ENCODE measurements around the gene HGFAC. TPM values are rescaled to one million over a fixed set of nuclear protein-coding genes. Genes with fewer than 3 reads are reported as not detected.

Gene HGFAC
- total RNA-seq, 2 experiments from 2014 or later: not detected

DNA sequence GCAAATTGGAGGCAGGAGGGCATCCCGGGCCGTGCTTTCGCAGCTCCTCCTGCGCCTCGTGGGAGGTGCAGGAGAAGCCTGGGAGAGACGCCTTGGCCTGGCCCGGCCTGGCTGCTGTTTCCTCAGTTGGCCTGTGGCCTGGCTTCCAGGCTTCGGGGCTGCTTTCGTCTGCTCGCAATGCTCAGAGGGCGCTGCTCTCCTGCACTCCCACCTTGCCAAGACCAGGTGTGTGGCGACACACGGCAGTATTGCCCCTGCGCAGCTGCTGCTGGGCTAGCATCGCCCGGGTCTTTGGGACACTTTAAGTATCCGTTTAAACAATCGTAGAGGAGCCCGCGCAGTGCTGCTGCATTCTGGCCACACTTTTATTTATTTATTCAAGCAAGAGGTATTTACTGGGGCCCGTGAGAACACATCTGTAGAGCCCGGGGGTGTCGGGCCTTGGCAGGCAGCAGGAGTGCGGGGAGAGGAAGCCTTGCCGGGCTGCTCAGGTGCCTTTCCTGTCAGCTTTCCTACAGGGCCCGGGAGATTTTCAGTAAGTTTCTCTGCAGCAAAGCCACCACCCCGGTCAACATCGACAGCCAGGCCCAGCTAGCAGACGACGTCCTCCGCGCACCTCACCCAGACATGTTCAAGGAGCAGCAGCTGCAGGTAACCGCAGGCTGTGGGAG lies 26.2 kb upstream of the HGFAC start:
- Mint-ChIP-seq H3K36me3 (no peaks in the 10 kb centered on the region), H3K9me3 (no peaks in the 10 kb centered on the region), H3K27ac (no peak overlapping the region), H3K4me1 (no peaks in the 10 kb centered on the region), H3K4me3 (no peak overlapping the region), H3K27me3 (no peaks in the 10 kb centered on the region)
- peak; percentile 9 for DNase-seq
- POLR2A ChIA-PET: no interaction called here
- no peak for ATAC-seq (ENCODE audit: low read depth)

DNA sequence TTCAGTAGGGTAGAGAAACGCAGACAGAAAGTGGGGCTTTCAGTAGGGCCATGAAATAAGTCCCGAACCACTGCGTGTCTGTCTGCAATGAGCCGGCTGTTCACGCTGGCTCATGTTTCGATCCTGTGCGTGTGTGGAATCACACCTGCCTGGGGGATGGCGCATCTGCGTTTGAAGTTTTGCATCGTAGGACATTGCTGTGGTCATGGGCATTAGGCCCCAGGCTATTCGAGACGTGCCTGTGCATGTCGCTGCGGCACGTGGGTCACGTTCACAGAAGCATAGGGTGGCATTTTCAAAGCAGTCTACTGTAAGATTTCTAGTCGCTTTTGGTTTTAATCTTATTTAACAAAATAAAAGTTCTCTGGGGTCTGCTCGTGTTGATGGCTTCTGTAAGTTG lies 25.5 kb upstream of the HGFAC start:
- ATAC-seq (ENCODE audit: low read depth) (no peak), DNase-seq (no peak)
- POLR2A ChIA-PET: no interaction called here
- no peaks in the 10 kb centered on the region for H3K36me3 Mint-ChIP-seq
- H3K27me3 Mint-ChIP-seq: no peaks in the 10 kb centered on the region
- H3K27ac Mint-ChIP-seq: no peak overlapping the region
- H3K4me3 Mint-ChIP-seq: no peak overlapping the region
- no peaks in the 10 kb centered on the region for H3K4me1 Mint-ChIP-seq
- H3K9me3 Mint-ChIP-seq: no peaks in the 10 kb centered on the region

DNA sequence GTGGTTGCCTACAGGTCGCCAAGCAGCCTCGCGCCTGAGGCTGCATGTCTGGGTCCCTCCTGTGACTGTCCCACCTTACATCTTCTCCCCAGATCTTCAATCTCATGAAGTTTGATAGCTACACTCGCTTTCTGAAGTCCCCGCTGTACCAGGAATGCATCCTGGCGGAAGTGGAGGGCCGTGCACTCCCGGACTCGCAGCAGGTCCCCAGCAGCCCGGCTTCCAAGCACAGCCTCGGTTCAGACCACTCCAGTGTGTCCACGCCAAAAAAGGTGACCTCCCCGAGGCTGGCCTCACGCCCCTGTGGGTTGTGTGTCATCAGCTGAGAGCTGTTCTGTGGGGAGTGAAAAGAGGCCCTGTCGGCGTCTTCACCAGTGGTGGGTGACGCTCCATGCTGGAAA lies 24.9 kb upstream of the HGFAC start:
- ATAC-seq (ENCODE audit: low read depth) (no peak), DNase-seq (no peak)
- Mint-ChIP-seq H3K4me1 (no peaks in the 10 kb centered on the region), H3K27ac (no peak overlapping the region), H3K36me3 (no peaks in the 10 kb centered on the region), H3K4me3 (no peak overlapping the region), H3K9me3 (no peaks in the 10 kb centered on the region), H3K27me3 (no peaks in the 10 kb centered on the region)
- POLR2A ChIA-PET: no interaction called here

DNA sequence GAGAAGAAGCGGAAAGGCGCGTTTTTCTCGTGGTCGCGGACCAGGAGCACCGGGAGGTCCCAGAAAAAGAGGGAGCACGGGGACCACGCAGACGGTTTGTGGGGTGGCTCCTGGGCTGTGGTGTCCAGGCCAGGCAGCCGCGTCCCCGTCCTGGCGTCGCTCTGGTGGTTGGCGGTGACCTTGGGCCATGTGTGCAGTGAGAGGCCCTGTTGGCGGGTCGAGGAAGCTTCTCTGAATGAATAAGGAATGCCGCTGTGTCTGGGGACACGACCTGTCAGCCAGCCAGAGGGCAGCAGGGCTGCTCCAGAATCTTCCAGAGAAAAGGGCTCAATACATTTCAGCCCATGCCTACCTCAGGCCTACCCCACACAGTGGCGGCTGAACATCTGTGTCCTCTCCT lies 24.3 kb upstream of the HGFAC start:
- no peak overlapping the region for H3K27ac Mint-ChIP-seq
- POLR2A ChIA-PET: no interaction called here
- DNase-seq (no peak), ATAC-seq (ENCODE audit: low read depth) (no peak)
- no peak overlapping the region for H3K4me3 Mint-ChIP-seq
- no peaks in the 10 kb centered on the region for H3K9me3 Mint-ChIP-seq
- H3K36me3 Mint-ChIP-seq: no peaks in the 10 kb centered on the region
- H3K27me3 Mint-ChIP-seq: no peaks in the 10 kb centered on the region
- no peaks in the 10 kb centered on the region for H3K4me1 Mint-ChIP-seq

DNA sequence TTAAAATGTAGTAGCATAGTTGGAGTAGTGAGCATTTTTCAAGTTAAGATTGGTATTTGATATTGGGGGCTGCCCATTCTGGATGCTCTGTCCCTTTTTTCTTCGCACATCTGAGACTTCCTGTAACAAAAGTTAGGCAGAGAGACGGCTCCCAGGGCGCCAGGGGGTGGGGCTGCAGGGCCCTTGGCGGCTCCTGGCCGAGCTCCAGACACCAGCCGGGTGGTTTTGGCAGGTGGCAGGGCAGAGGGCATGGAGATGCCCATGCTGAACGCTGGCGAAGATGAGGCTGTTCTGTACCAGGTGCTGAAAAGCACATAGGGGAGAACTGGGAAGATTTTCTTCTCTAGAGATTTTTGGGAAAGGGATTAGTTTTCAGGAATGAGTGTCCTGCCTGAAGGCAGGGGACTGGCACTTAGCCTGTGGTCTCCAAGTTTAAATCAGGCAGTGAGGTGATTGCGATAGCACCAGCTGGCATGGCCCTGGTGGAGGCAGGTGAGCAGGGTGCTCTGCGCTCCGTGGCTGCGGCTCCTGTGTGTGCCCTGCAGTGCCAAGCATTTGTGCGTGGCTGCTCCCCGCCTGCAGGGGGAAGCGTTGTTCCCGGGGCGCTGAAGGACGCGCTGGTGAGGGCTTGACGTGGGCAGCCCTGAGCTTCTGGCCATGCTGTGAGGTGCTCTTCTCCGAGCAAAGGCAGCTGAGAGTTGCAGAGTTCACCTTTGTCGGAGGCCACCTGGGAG lies 23.6 kb upstream of the HGFAC start:
- H3K27ac Mint-ChIP-seq: no peak overlapping the region
- H3K36me3 Mint-ChIP-seq: no peaks in the 10 kb centered on the region
- H3K4me1 Mint-ChIP-seq: no peaks in the 10 kb centered on the region
- no peaks in the 10 kb centered on the region for H3K9me3 Mint-ChIP-seq
- DNase-seq: no peak
- no peaks in the 10 kb centered on the region for H3K27me3 Mint-ChIP-seq
- POLR2A ChIA-PET: no interaction called here
- no peak overlapping the region for H3K4me3 Mint-ChIP-seq
- no peak for ATAC-seq (ENCODE audit: low read depth)

DNA sequence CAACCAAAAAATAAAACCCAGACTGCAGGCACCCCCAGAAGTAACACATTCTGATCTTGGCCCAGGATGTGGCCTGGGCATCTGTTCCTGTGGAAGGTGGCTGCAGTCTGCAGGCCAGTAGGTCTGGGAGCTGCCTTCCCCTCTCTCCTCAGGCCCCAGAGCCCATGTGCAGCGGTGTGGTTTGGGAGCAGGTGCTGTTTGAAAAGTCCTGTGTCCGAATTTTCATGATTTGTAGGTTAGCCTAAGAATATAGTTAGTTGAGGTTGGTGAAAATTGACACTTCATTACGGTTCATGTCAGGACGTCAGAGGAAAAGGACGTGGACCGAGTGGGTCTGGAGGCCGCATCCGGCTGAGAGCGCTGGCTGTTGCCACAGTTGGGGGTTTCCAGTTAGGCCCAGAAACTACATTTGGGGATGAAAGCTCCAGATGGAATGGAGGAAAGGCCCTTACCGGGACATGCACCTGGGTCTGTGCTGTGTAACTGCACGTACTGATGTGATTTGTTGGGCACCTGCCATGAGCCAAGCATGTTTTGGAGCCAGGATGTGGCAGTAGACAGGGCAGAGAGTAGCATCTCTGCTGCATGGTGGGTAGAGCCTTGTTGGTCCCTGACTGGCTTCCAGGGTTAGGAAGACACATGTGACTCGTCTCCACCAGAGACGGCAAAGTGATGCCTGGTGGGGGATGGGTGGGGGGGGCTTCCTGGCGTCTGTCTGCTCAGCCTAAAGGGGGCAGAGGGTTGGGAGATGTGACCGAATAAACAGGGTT lies 21.7 kb upstream of the HGFAC start:
- H3K27me3 Mint-ChIP-seq: no peaks in the 10 kb centered on the region
- H3K4me1 Mint-ChIP-seq: no peaks in the 10 kb centered on the region
- H3K9me3 Mint-ChIP-seq: no peaks in the 10 kb centered on the region
- DNase-seq (no peak), ATAC-seq (ENCODE audit: low read depth) (no peak)
- no peaks in the 10 kb centered on the region for H3K36me3 Mint-ChIP-seq
- H3K4me3 Mint-ChIP-seq: no peak overlapping the region
- no peak overlapping the region for H3K27ac Mint-ChIP-seq
- POLR2A ChIA-PET: no interaction called here

DNA sequence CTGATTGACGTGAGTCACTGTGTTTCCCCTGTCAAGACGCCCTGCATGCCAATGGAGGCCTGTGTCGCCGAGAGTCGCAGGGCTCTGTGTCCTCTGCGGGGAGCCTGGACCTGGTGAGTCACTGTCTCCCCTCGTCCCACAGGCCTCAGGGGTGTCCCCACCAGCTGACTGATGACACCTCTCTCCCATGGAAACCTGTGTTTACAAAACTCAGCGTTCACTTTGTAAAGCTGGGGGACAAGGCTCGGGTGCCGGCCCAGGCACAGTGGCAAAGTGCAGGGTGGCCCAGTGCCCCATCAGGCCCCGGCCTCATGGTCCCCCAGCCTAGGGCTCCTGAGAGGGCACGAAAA lies 21.2 kb upstream of the HGFAC start:
- Mint-ChIP-seq H3K27ac (no peak overlapping the region), H3K27me3 (no peaks in the 10 kb centered on the region), H3K4me1 (no peaks in the 10 kb centered on the region), H3K36me3 (no peaks in the 10 kb centered on the region), H3K4me3 (no peak overlapping the region), H3K9me3 (no peaks in the 10 kb centered on the region)
- ATAC-seq (ENCODE audit: low read depth) (no peak), DNase-seq (no peak)
- POLR2A ChIA-PET: no interaction called here

DNA sequence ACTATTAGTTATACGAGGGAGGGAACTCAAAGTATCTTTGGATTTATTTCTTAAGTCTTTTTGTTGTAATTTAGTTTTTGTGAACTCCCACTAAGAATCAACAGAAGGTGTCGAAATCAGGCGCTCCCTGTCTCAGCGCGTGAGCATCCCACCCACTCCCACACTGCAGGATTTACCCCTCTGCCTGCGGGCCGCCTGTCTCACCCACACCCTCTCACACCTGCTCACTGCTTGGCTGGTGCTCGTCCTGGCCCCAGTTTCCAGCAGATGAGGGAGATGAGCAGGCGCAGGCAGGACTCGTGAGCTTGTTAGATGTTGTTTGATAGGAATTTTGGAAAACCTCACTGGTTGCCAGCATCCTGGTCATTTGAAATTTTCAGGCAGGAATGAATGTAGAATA lies 20.8 kb upstream of the HGFAC start:
- ATAC-seq (ENCODE audit: low read depth): no peak
- no peak overlapping the region for H3K27ac Mint-ChIP-seq
- H3K4me3 Mint-ChIP-seq: no peak overlapping the region
- H3K9me3 Mint-ChIP-seq: no peaks in the 10 kb centered on the region
- no peaks in the 10 kb centered on the region for H3K4me1 Mint-ChIP-seq
- DNase-seq: no peak
- POLR2A ChIA-PET: no interaction called here
- H3K36me3 Mint-ChIP-seq: no peaks in the 10 kb centered on the region
- H3K27me3 Mint-ChIP-seq: no peaks in the 10 kb centered on the region

DNA sequence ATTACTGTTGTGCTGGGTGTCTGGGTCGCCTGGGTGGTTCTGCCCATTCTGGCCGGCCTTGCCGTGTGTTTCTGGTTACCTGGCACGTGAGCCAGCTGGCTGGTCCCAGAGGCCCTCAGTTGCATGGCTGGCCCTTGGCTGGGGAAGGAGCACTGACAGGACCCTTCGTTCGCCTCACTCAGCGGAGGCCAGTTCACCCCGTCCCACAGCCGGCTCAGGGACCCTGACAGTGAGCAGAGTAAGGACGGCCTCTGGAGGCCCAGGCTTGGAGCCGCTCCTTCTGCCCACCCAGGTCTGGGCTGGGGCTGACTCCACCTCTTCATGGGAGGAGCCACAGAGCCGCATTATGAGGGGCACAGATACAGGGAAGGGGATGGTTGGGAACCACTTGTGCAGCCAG lies 20.3 kb upstream of the HGFAC start:
- POLR2A ChIA-PET: no interaction called here
- Mint-ChIP-seq H3K27me3 (no peaks in the 10 kb centered on the region), H3K4me3 (no peak overlapping the region)

DNA sequence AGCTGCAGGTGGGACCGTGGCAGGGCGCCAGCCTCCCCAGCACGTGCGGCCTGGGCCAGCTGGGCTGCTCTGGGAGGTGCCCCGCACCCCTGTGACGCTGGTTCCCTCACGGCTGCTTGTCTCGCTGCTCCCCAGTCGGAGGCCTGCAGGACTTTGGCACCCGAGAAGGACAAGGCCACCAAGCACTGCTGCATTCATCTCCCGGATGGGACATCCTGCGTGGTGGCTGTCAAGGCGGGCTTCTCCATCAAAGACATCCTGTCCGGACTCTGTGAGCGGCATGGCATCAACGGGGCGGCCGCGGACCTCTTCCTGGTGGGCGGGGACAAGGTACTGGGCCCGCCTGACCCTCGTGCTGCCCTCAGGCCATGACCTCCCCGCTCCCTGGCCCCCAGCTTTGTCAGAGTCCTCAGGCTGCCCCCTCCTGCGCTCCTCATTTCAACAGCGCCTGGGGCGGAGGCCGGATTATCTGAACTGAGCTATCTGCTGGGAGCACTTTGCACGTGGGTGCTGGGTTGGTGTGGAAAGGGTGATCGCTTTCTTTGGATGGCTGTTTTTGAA lies 19.4 kb upstream of the HGFAC start:
- no peaks in the 10 kb centered on the region for H3K36me3 Mint-ChIP-seq
- no peak for DNase-seq
- no peak overlapping the region for H3K27ac Mint-ChIP-seq
- no peaks in the 10 kb centered on the region for H3K27me3 Mint-ChIP-seq
- no peaks in the 10 kb centered on the region for H3K9me3 Mint-ChIP-seq
- H3K4me1 Mint-ChIP-seq: no peaks in the 10 kb centered on the region
- no peak for ATAC-seq (ENCODE audit: low read depth)
- POLR2A ChIA-PET: no interaction called here
- no peak overlapping the region for H3K4me3 Mint-ChIP-seq

More for the DNA sequence above, 20.3 kb upstream of the HGFAC start:
- no peaks in the 10 kb centered on the region for H3K36me3 Mint-ChIP-seq
- DNase-seq (no peak), ATAC-seq (ENCODE audit: low read depth) (no peak)
- no peak overlapping the region for H3K27ac Mint-ChIP-seq
- no peaks in the 10 kb centered on the region for H3K4me1 Mint-ChIP-seq
- H3K9me3 Mint-ChIP-seq: no peaks in the 10 kb centered on the region

DNA sequence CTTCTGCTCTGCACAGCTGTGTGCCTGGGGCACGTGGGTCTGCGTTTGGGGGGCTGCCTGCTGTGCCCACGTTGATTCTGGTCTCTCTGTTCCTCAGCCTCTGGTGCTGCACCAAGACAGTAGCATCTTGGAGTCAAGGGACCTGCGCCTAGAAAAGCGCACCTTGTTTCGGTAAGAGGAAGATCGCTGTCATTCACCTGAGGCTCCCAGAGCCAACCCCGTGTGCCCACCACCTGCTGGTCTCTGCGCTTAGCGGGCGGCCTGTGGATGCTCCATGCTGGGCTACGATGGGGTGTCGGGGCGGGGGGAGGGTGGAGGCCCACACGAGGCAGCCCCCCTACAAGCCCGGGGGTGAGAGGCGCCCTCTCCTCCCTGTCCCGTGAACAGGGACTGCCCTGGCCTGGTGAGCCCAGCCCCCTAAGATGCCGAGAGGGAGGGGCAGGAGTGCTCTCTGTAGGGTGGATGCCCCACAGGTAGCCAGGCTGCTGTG lies 18.9 kb upstream of the HGFAC start:
- DNase-seq (no peak), ATAC-seq (ENCODE audit: low read depth) (no peak)
- H3K27ac Mint-ChIP-seq: no peak overlapping the region
- POLR2A ChIA-PET: no interaction called here
- H3K4me3 Mint-ChIP-seq: no peak overlapping the region
- no peaks in the 10 kb centered on the region for H3K9me3 Mint-ChIP-seq
- no peaks in the 10 kb centered on the region for H3K27me3 Mint-ChIP-seq
- no peaks in the 10 kb centered on the region for H3K36me3 Mint-ChIP-seq
- no peaks in the 10 kb centered on the region for H3K4me1 Mint-ChIP-seq

DNA sequence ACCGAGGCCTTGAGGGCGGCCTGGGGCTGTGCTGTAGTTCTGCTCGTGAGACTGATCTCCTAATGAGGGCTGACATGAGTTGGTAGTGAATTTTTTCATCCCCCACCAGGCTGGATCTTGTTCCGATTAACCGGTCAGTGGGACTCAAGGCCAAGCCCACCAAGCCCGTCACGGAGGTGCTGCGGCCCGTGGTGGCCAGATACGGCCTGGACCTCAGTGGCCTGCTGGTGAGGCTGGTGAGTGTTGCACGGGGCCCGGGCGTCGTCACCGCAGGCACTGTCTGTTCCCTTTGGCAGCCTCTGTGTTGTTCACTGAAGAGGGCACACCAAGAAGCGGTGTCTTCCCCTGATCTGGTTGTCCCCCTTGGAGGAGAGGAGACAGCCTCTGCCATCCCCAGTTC lies 18.4 kb upstream of the HGFAC start:
- Mint-ChIP-seq H3K9me3 (no peaks in the 10 kb centered on the region), H3K4me3 (no peak overlapping the region), H3K27me3 (no peaks in the 10 kb centered on the region), H3K4me1 (no peaks in the 10 kb centered on the region), H3K27ac (no peak overlapping the region), H3K36me3 (no peaks in the 10 kb centered on the region)
- DNase-seq (no peak), ATAC-seq (ENCODE audit: low read depth) (no peak)
- POLR2A ChIA-PET: no interaction called here

DNA sequence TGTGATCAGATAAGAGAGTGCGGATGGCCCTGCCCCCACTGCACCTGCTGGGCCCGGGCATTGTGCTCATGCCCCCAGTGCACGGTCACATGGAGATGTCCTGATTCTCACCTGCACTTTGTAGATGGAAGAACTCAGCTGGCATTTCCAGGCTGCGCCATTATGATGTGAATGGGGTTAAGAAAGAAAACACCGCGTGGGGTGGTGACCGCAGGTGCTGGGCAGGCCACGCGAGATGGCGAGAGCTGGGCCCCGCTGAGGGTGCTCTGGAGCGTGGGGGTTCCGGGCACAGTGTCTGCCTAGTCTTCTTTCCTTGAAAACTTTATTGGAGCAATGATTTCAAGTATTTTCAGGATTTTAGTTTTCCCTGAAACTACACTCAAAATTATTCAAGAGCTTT lies 17.8 kb upstream of the HGFAC start:
- no peaks in the 10 kb centered on the region for H3K27me3 Mint-ChIP-seq
- H3K4me3 Mint-ChIP-seq: no peak overlapping the region
- H3K9me3 Mint-ChIP-seq: no peaks in the 10 kb centered on the region
- ATAC-seq (ENCODE audit: low read depth) (no peak), DNase-seq (no peak)
- POLR2A ChIA-PET: no interaction called here
- no peaks in the 10 kb centered on the region for H3K4me1 Mint-ChIP-seq
- no peaks in the 10 kb centered on the region for H3K36me3 Mint-ChIP-seq
- H3K27ac Mint-ChIP-seq: no peak overlapping the region
